Activated naive CD4-positive, alpha-beta T cell treated with anti-CD3 and anti-CD28 coated beads, Interleukin-2, amount 10 ng/mL, durations not matched to agents 7 days and 5 days (primary cell): ENCODE measurements around the gene KDELR1.

Experiments used
- CTCF ChIA-PET: fragments of 350-600 bp; sonication (Branson Sonifier 250); formaldehyde crosslinking; loops from one replicate; lab custom pipeline; 2021; ENCODE audit warnings: antibody characterized with exemption; lab: Charles Lee
- DNase-seq: peaks from one replicate; pipeline ENCODE4 v3.0.0-alpha.2; 2020
- H3K27ac Mint-ChIP-seq: one replicate; pipeline ENCODE4 v1.8.0; 2021; ENCODE audit warnings: mild to moderate bottlenecking, moderate library complexity, mixed read lengths
- H3K27me3 Mint-ChIP-seq: one replicate; pipeline ENCODE4 v1.8.0; 2021; ENCODE audit warnings: mild to moderate bottlenecking, mixed read lengths
- H3K36me3 Mint-ChIP-seq: one replicate; pipeline ENCODE4 v1.8.0; 2021; ENCODE audit warnings: mixed read lengths
- H3K4me1 Mint-ChIP-seq: one replicate; pipeline ENCODE4 v1.8.0; 2021; ENCODE audit warnings: mixed read lengths
- H3K4me3 Mint-ChIP-seq: one replicate; pipeline ENCODE4 v1.8.0; 2021; ENCODE audit warnings: mild to moderate bottlenecking, moderate library complexity, mixed read lengths
- H3K9me3 Mint-ChIP-seq: one replicate; pipeline ENCODE4 v1.8.0; 2021; ENCODE audit warnings: mixed read lengths

KDELR1 gene

GRCh38 chr19:48391100-48392005 lies at the start of gene KDELR1:
Gene KDELR1, minus strand, starts transcription at chr19:48391551. Its CDS starts 193 bp downstream, at chr19:48391358.
- Mint-ChIP-seq H3K27me3 (peaks cover 55% of the 10 kb centered on the region), H3K27ac (peak within 1 kb of the TSS; percentile 89), H3K4me3 (peak within 1 kb of the TSS; percentile 95), H3K36me3 (peaks cover 14% of the 10 kb centered on the region), H3K4me1 (peaks cover 32% of the 10 kb centered on the region), H3K9me3 (no peaks in the 10 kb centered on the region)
- peak; percentile 78 for DNase-seq
- CTCF ChIA-PET: interaction anchor here (0.7 to 2.2 kb wide), 20 partner anchors 8 to 192 kb away, joined by 3 to 26 read pairs (median 4); partner anchors contain the start of genes SYNGR4 and TMEM143

- no peak overlapping the region for H3K4me3 Mint-ChIP-seq
- H3K9me3 Mint-ChIP-seq: no peaks in the 10 kb centered on the region
- peaks cover 54% of the 10 kb centered on the region for H3K27me3 Mint-ChIP-seq
- no peak overlapping the region for H3K27ac Mint-ChIP-seq
- CTCF ChIA-PET: no interaction called here
- DNase-seq: no peak
- H3K36me3 Mint-ChIP-seq: no peaks in the 10 kb centered on the region
- H3K4me1 Mint-ChIP-seq: peaks cover 5% of the 10 kb centered on the region
Measured at GRCh38 chr19:48436586-48436985, 45.2 kb upstream of the KDELR1 start.

- H3K9me3 Mint-ChIP-seq: no peaks in the 10 kb centered on the region
Measured at GRCh38 chr19:48433337-48433736, 42.0 kb upstream of the KDELR1 start.

GRCh38 chr19:48428670-48429069 lies 37.3 kb upstream of the KDELR1 start:
- CTCF ChIA-PET: interaction anchor here (0.7 kb wide), 2 partner anchors 38 to 155 kb away, joined by 3 to 4 read pairs; partner anchors contain the start of gene KDELR1
- H3K36me3 Mint-ChIP-seq: no peaks in the 10 kb centered on the region
- H3K4me1 Mint-ChIP-seq: peaks cover 7% of the 10 kb centered on the region
- no peaks in the 10 kb centered on the region for H3K9me3 Mint-ChIP-seq
- no peak overlapping the region for H3K27ac Mint-ChIP-seq
- no peak overlapping the region for H3K4me3 Mint-ChIP-seq
- no peak for DNase-seq
- peaks cover 45% of the 10 kb centered on the region for H3K27me3 Mint-ChIP-seq

More at GRCh38 chr19:48433337-48433736, 42.0 kb upstream of the KDELR1 start:
- no peak overlapping the region for H3K4me3 Mint-ChIP-seq
- H3K27ac Mint-ChIP-seq: no peak overlapping the region
- peaks cover 2% of the 10 kb centered on the region for H3K4me1 Mint-ChIP-seq
- H3K36me3 Mint-ChIP-seq: no peaks in the 10 kb centered on the region
- H3K27me3 Mint-ChIP-seq: peaks cover 44% of the 10 kb centered on the region
- CTCF ChIA-PET: no interaction called here
- no peak for DNase-seq

DNA sequence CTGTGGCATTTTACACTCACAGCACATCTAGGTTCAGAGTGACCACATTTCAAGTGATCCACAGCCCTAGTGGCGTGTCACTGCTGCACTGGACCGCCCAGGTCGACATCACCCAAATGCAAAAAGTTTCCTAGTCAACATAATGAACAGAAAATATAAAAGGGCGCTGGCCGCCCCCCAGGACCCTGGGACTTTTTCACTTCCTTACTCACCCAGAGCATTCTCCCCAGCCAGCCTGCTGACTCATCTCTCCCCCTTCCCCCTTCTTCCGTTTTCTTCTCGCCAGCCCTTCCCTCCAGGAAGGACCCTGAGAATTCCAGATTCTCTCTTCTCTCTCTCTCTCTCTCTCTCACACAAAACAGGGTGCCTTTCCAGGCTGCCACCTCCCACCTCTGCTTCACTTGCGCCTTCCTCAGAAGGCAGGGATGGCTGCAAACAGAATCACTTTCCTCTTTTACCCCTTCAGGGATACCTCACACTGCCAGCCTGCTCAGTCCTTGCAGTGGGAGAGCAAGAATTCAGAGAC lies 33.4 kb upstream of the KDELR1 start:
- peaks cover 5% of the 10 kb centered on the region for H3K4me1 Mint-ChIP-seq
- CTCF ChIA-PET: no interaction called here
- H3K27ac Mint-ChIP-seq: no peak overlapping the region
- peaks cover 53% of the 10 kb centered on the region for H3K27me3 Mint-ChIP-seq
- H3K36me3 Mint-ChIP-seq: no peaks in the 10 kb centered on the region
- DNase-seq: no peak
- no peaks in the 10 kb centered on the region for H3K9me3 Mint-ChIP-seq
- H3K4me3 Mint-ChIP-seq: no peak overlapping the region

GRCh38 chr19:48421548-48421947 lies 30.2 kb upstream of the KDELR1 start:
- Mint-ChIP-seq H3K27me3 (peaks cover 61% of the 10 kb centered on the region), H3K36me3 (no peaks in the 10 kb centered on the region), H3K27ac (no peak overlapping the region), H3K4me3 (no peak overlapping the region), H3K9me3 (no peaks in the 10 kb centered on the region), H3K4me1 (peaks cover 18% of the 10 kb centered on the region)
- DNase-seq: no peak
- CTCF ChIA-PET: no interaction called here

DNA sequence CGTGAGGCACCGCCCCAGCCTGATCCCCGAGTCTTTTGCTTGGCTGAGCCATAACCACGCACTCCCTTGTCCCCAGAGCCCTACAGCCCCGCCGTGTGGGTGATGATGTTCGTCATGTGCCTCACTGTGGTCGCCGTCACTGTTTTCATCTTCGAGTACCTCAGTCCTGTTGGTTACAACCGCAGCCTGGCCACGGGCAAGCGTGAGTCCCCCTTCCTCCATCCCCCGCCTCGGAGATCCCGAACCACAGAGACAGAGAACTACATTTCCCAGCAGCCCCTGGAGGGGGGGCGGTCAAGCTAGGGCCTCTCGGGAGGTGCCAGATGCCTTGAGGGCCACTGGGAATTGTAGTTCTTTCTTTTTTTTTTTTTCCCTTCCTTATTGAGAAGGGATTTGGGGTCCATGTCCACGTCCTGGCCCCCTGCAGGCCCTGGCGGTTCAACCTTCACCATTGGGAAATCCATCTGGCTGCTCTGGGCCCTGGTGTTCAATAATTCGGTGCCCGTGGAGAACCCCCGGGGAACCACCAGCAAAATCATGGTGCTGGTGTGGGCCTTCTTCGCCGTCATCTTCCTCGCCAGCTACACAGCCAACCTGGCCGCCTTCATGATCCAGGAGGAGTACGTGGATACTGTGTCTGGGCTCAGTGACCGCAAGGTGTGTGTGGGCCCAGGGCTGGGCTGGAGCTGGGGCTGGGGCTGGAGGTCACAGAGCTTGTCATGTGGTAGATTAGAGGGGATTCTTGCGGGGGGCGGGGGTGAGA lies 28.0 kb upstream of the KDELR1 start:
- H3K27ac Mint-ChIP-seq: peak overlapping the region; percentile 62
- peaks cover 31% of the 10 kb centered on the region for H3K4me1 Mint-ChIP-seq
- H3K27me3 Mint-ChIP-seq: peaks cover 67% of the 10 kb centered on the region
- H3K9me3 Mint-ChIP-seq: no peaks in the 10 kb centered on the region
- CTCF ChIA-PET: interaction anchor here (1.0 kb wide), 1 partner anchor 28 kb away, joined by 5 read pairs; the partner anchor contains the start of gene KDELR1
- H3K36me3 Mint-ChIP-seq: no peaks in the 10 kb centered on the region
- DNase-seq: peak; percentile 80
- peak overlapping the region; percentile 64 for H3K4me3 Mint-ChIP-seq

GRCh38 chr19:48418317-48419064 lies 27.1 kb upstream of the KDELR1 start:
- peak overlapping the region; percentile 64 for H3K4me3 Mint-ChIP-seq

GRCh38 chr19:48417421-48417820 lies 26.1 kb upstream of the KDELR1 start:
- no peaks in the 10 kb centered on the region for H3K36me3 Mint-ChIP-seq
- no peak overlapping the region for H3K27ac Mint-ChIP-seq
- H3K4me1 Mint-ChIP-seq: peaks cover 34% of the 10 kb centered on the region
- H3K27me3 Mint-ChIP-seq: peaks cover 77% of the 10 kb centered on the region
- no peak overlapping the region for H3K4me3 Mint-ChIP-seq
- CTCF ChIA-PET: interaction anchor here (0.6 kb wide), 1 partner anchor 66 kb away, joined by 3 read pairs; no protein-coding TSS in a partner anchor
- no peaks in the 10 kb centered on the region for H3K9me3 Mint-ChIP-seq
- DNase-seq: no peak

More at GRCh38 chr19:48418317-48419064, 27.1 kb upstream of the KDELR1 start:
- no peak overlapping the region for H3K27ac Mint-ChIP-seq
- H3K4me1 Mint-ChIP-seq: peaks cover 34% of the 10 kb centered on the region
- H3K27me3 Mint-ChIP-seq: peaks cover 74% of the 10 kb centered on the region
- CTCF ChIA-PET: no interaction called here
- no peak for DNase-seq
- H3K36me3 Mint-ChIP-seq: no peaks in the 10 kb centered on the region
- H3K9me3 Mint-ChIP-seq: no peaks in the 10 kb centered on the region

DNA sequence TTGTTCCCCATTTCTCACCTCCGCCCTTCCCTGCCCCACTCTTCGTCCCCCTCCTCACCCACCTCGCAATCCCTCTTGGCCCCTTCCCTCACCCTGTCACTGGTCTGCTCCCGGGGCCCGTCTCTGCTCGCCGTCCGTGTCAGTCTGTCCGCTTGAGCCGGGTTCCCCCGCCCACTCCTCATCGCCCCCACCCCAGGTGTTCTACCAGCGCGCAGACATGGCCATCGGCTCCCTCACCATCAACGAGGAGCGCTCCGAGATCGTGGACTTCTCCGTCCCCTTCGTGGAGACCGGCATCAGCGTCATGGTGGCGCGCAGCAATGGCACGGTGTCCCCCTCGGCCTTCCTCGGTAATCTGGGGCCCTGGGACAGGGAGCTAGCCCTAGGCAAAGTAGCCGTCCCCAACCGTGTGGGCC lies 24.5 kb upstream of the KDELR1 start:
- no peak for DNase-seq
- Mint-ChIP-seq H3K36me3 (no peaks in the 10 kb centered on the region), H3K4me1 (peaks cover 34% of the 10 kb centered on the region), H3K4me3 (no peak overlapping the region), H3K27me3 (peaks cover 79% of the 10 kb centered on the region), H3K27ac (no peak overlapping the region), H3K9me3 (no peaks in the 10 kb centered on the region)
- CTCF ChIA-PET: no interaction called here

GRCh38 chr19:48415395-48415794 lies 24.0 kb upstream of the KDELR1 start:
- no peaks in the 10 kb centered on the region for H3K36me3 Mint-ChIP-seq
- H3K4me3 Mint-ChIP-seq: peak overlapping the region; percentile 33
- no peaks in the 10 kb centered on the region for H3K9me3 Mint-ChIP-seq
- DNase-seq: peak; percentile 84
- H3K27ac Mint-ChIP-seq: no peak overlapping the region
- H3K27me3 Mint-ChIP-seq: peaks cover 83% of the 10 kb centered on the region
- CTCF ChIA-PET: interaction anchor here (1.0 kb wide), 1 partner anchor 24 kb away, joined by 3 read pairs; the partner anchor contains the start of gene KDELR1
- H3K4me1 Mint-ChIP-seq: peaks cover 34% of the 10 kb centered on the region

- Mint-ChIP-seq H3K27ac (no peak overlapping the region), H3K27me3 (peaks cover 82% of the 10 kb centered on the region), H3K9me3 (no peaks in the 10 kb centered on the region), H3K4me1 (peaks cover 31% of the 10 kb centered on the region), H3K4me3 (no peak overlapping the region), H3K36me3 (no peaks in the 10 kb centered on the region)
- CTCF ChIA-PET: interaction anchor here (0.7 kb wide), 1 partner anchor 10 kb away, joined by 4 read pairs; no protein-coding TSS in a partner anchor
- no peak for DNase-seq
Measured at GRCh38 chr19:48413879-48414587, 22.7 kb upstream of the KDELR1 start.

GRCh38 chr19:48405850-48406249 lies 14.5 kb upstream of the KDELR1 start:
- H3K27me3 Mint-ChIP-seq: peaks cover 31% of the 10 kb centered on the region
- H3K9me3 Mint-ChIP-seq: no peaks in the 10 kb centered on the region
- H3K27ac Mint-ChIP-seq: no peak overlapping the region
- H3K4me1 Mint-ChIP-seq: peaks cover 4% of the 10 kb centered on the region
- CTCF ChIA-PET: no interaction called here
- no peak overlapping the region for H3K4me3 Mint-ChIP-seq
- H3K36me3 Mint-ChIP-seq: no peaks in the 10 kb centered on the region
- DNase-seq: no peak
